ENCODE measurements around the gene SORCS2. TPM values are rescaled to one million over a fixed set of nuclear protein-coding genes. Genes with fewer than 3 reads are reported as not detected.

SORCS2 gene
- total RNA-seq, 1 experiment from 2014 or later = 4.1 TPM

GRCh38 chr4:7461230-7461629 is 268.9 kb downstream of the SORCS2 start:
- no peak overlapping the region for H3K4me3 ChIP-seq (ENCODE audit: low read length)
- BruUV-seq (replicated peaks) = no TSS peak
- no peaks in the 10 kb centered on the region for H3F3A ChIP-seq (ENCODE audit: low read length, unreplicated experiment)
- no peaks in the 10 kb centered on the region for H3K9me3 ChIP-seq (ENCODE audit: low read length)
- no peak overlapping the region for H2AFZ ChIP-seq (ENCODE audit: low read length)
- ATAC-seq (no peak), DNase-seq (no peak)
- no peak overlapping the region for H3K9ac ChIP-seq (ENCODE audit: low read length)
- H3K4me2 ChIP-seq (ENCODE audit: low read length) = no peak overlapping the region
- peaks cover 14% of the 10 kb centered on the region for H3K4me1 ChIP-seq (ENCODE audit: insufficient read depth, low read length)
- POLR2A ChIA-PET (ENCODE audit: unreplicated experiment) = no interaction called here
- H3K27me3 ChIP-seq (ENCODE audit: low read length) = no peaks in the 10 kb centered on the region
- no peak for TF ChIP-seq EZH2phosphoT487 (IDR thresholded peaks at IDR 0.05; ENCODE audit: borderline replicate concordance, low read length)
- H3K36me3 ChIP-seq (ENCODE audit: low read depth, low read length) = no peaks in the 10 kb centered on the region
- CTCF ChIA-PET = no interaction called here
- H3K27ac ChIP-seq (ENCODE audit: low read length) = no peak overlapping the region
- H3K79me2 ChIP-seq (ENCODE audit: low read length) = no peaks in the 10 kb centered on the region
- H3K9me2 ChIP-seq (replicated peaks; ENCODE audit: low read length) = no peaks in the 10 kb centered on the region
- intact Hi-C loops (cut with micrococcal nuclease) = no loop called here
- H4K20me1 ChIP-seq (ENCODE audit: low read length) = no peaks in the 10 kb centered on the region

GRCh38 chr4:7462509-7462971 is 270.2 kb downstream of the SORCS2 start:
- peak; percentile 97 for ATAC-seq
- no peaks in the 10 kb centered on the region for H3K36me3 ChIP-seq (ENCODE audit: low read depth, low read length)
- intact Hi-C loops (cut with micrococcal nuclease) = loop anchor here (1.0 to 2.0 kb wide), 3 partner anchors 124 to 257 kb away; no protein-coding TSS in a partner anchor

GRCh38 chr4:7463566-7464258 is 271.4 kb downstream of the SORCS2 start:
- intact Hi-C loops (cut with micrococcal nuclease) = loop anchor here (2.0 kb wide), 1 partner anchor 123 kb away; no protein-coding TSS in a partner anchor
- no TSS peak for BruUV-seq (replicated peaks)
- Histone ChIP-seq H3K9ac (ENCODE audit: low read length) (no peak overlapping the region), H3K4me1 (ENCODE audit: insufficient read depth, low read length) (peaks cover 14% of the 10 kb centered on the region), H3K4me3 (ENCODE audit: low read length) (no peak overlapping the region), H3K27me3 (ENCODE audit: low read length) (no peaks in the 10 kb centered on the region), H3K4me2 (ENCODE audit: low read length) (no peak overlapping the region), H3K79me2 (ENCODE audit: low read length) (no peaks in the 10 kb centered on the region), H4K20me1 (ENCODE audit: low read length) (no peaks in the 10 kb centered on the region), H3K9me2 (replicated peaks; ENCODE audit: low read length) (no peaks in the 10 kb centered on the region), H3K36me3 (ENCODE audit: low read depth, low read length) (no peaks in the 10 kb centered on the region), H3K27ac (ENCODE audit: low read length) (no peak overlapping the region), H3F3A (ENCODE audit: low read length, unreplicated experiment) (no peaks in the 10 kb centered on the region), H2AFZ (ENCODE audit: low read length) (no peak overlapping the region), H3K9me3 (ENCODE audit: low read length) (no peaks in the 10 kb centered on the region)
- TF ChIP-seq CTCF (conservative IDR thresholded peaks at IDR 0.05; ENCODE audit: low read depth, low read length) (no peak), EZH2phosphoT487 (IDR thresholded peaks at IDR 0.05; ENCODE audit: borderline replicate concordance, low read length) (no peak), EZH2 (IDR thresholded peaks at IDR 0.05; ENCODE audit: low read length, unreplicated experiment) (no peak)
- ChIA-PET CTCF (no interaction called here), POLR2A (ENCODE audit: unreplicated experiment) (no interaction called here)
- DNase-seq (no peak), ATAC-seq (no peak)

More at GRCh38 chr4:7462509-7462971, 270.2 kb downstream of the SORCS2 start:
- Histone ChIP-seq H3K27ac (ENCODE audit: low read length) (no peak overlapping the region), H3K9me2 (replicated peaks; ENCODE audit: low read length) (no peaks in the 10 kb centered on the region), H3K4me1 (ENCODE audit: insufficient read depth, low read length) (peaks cover 14% of the 10 kb centered on the region), H3K4me2 (ENCODE audit: low read length) (peak overlapping the region; percentile 57), H4K20me1 (ENCODE audit: low read length) (no peaks in the 10 kb centered on the region), H3K9ac (ENCODE audit: low read length) (no peak overlapping the region), H3K4me3 (ENCODE audit: low read length) (no peak overlapping the region), H3K9me3 (ENCODE audit: low read length) (no peaks in the 10 kb centered on the region), H3K79me2 (ENCODE audit: low read length) (no peaks in the 10 kb centered on the region), H3F3A (ENCODE audit: low read length, unreplicated experiment) (no peaks in the 10 kb centered on the region), H3K27me3 (ENCODE audit: low read length) (no peaks in the 10 kb centered on the region), H2AFZ (ENCODE audit: low read length) (no peak overlapping the region)
- POLR2A ChIA-PET (ENCODE audit: unreplicated experiment) = no interaction called here
- peak; percentile 88 for DNase-seq
- no TSS peak for BruUV-seq (replicated peaks)
- CTCF ChIA-PET = no interaction called here
- TF ChIP-seq EZH2 (IDR thresholded peaks at IDR 0.05; ENCODE audit: low read length, unreplicated experiment) = no peak
- peak; percentile 76 for TF ChIP-seq CTCF (conservative IDR thresholded peaks at IDR 0.05; ENCODE audit: low read depth, low read length)

All from PC-3 (cell line).